Prostate gland (tissue), 2 donors: ENCODE measurements around the gene CCDC177.

Source experiments
- POLR2A ChIP-seq: fragments of 450-650 bp; IDR thresholded peaks from one replicate; pipeline ENCODE4 v1.6.1; 2016; ENCODE audit warnings: antibody characterized with exemption, mild to moderate bottlenecking
- POLR2AphosphoS5 ChIP-seq: sonication (generic); formaldehyde crosslinking; IDR thresholded peaks from one replicate; pipeline ENCODE4 v1.6.1; 2017; ENCODE audit warnings: antibody characterized with exemption
- TF ChIP-seq, protein P1 (sequence below), 4 experiments: fragments of 200-600 bp in 2 of 4; fragments of 450-650 bp in 2 of 4; sonication (generic) in 2 of 4; IDR thresholded peaks; 1 replicate in 3 of 4; 2 replicates in 1 of 4; pipeline ENCODE4 v1.5.1; 2016 to 2019; ENCODE audit warnings: antibody characterized with exemption in 4 of 4, mild to moderate bottlenecking in 2 of 4, moderate library complexity in 2 of 4

DNA sequence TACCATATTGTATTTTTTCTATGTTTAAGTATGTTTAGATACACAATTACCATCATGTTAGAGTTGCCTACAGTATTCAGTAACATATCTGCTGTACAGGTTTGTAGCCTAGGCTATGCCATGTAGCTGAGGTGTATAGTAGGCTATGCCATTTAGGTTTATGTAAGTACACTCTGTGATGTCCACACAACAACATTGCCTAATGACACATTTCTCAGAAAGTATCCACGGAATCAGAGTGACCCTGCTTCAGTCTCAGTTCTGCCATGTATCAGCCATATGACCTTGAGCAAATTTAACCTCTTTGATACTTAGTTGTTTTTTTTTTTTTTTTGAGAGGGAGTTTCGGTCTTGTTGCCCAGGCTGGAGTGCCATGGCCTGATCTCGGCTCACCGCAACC lies 49.5 kb upstream of the CCDC177 start:
- TF ChIP-seq, protein P1, sequence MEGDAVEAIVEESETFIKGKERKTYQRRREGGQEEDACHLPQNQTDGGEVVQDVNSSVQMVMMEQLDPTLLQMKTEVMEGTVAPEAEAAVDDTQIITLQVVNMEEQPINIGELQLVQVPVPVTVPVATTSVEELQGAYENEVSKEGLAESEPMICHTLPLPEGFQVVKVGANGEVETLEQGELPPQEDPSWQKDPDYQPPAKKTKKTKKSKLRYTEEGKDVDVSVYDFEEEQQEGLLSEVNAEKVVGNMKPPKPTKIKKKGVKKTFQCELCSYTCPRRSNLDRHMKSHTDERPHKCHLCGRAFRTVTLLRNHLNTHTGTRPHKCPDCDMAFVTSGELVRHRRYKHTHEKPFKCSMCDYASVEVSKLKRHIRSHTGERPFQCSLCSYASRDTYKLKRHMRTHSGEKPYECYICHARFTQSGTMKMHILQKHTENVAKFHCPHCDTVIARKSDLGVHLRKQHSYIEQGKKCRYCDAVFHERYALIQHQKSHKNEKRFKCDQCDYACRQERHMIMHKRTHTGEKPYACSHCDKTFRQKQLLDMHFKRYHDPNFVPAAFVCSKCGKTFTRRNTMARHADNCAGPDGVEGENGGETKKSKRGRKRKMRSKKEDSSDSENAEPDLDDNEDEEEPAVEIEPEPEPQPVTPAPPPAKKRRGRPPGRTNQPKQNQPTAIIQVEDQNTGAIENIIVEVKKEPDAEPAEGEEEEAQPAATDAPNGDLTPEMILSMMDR (IDR thresholded peaks at IDR 0.05) = no peak
- TF ChIP-seq POLR2AphosphoS5 (no peak), POLR2A (no peak)
